AG04449 (cell line): ENCODE measurements around the gene SPSB1.

ENCODE experiments used
- CTCF ChIA-PET: fragments of 350-600 bp; formaldehyde crosslinking; extraction: SDS; loops from one replicate; lab custom pipeline; 2021; ENCODE audit warnings: antibody characterized with exemption; lab: Yijun Ruan, JAX
- POLR2A ChIA-PET: fragments of 400-600, 350-600 bp; formaldehyde crosslinking; extraction: SDS; loops from one replicate; lab custom pipeline; 2020; ENCODE audit warnings: antibody characterized with exemption, inconsistent platforms; lab: Yijun Ruan, JAX
- DNase-seq: peaks from one replicate; pipeline ENCODE4 v3.0.0-alpha.2; 2010; ENCODE audit warnings: low read depth, low spot score
- H3K4me3 ChIP-seq: 2 replicates; pipeline ENCODE4 v1.5.1; 2011; ENCODE audit warnings: low read depth, mild to moderate bottlenecking, control low read depth, low read length
- CTCF ChIP-seq: IDR thresholded peaks from one replicate; pipeline ENCODE4 v1.5.1; 2011; ENCODE audit warnings: mild to moderate bottlenecking, moderate library complexity, low read length, control low read depth, inconsistent platforms; ENCODE audit not compliant: insufficient read depth; ENCODE audit errors: missing control alignments

The SPSB1 gene

GRCh38 chr1:9273177-9273576 is 19.5 kb upstream of the SPSB1 start:
- CTCF ChIA-PET: interaction anchor here (1.4 to 10.5 kb wide), 4 partner anchors 16 to 218 kb away, joined by 3 to 184 read pairs (median 11); no protein-coding TSS in a partner anchor
- POLR2A ChIA-PET: no interaction called here
- no peak for DNase-seq
- no peak overlapping the region for H3K4me3 ChIP-seq
- no peak for TF ChIP-seq CTCF

- DNase-seq: no peak
- CTCF ChIA-PET: interaction anchor here (1.0 to 1.5 kb wide), 4 partner anchors 8 to 221 kb away, joined by 3 to 6 read pairs (median 4); no protein-coding TSS in a partner anchor
- no peak for TF ChIP-seq CTCF
- H3K4me3 ChIP-seq: no peak overlapping the region
- POLR2A ChIA-PET: interaction anchor here (0.9 to 1.1 kb wide), 2 partner anchors 96 to 216 kb away, joined by 3 read pairs; no protein-coding TSS in a partner anchor
Observed at GRCh38 chr1:9275161-9275560, 17.5 kb upstream of the SPSB1 start.

GRCh38 chr1:9275567-9276034 is 17.1 kb upstream of the SPSB1 start:
- TF ChIP-seq CTCF: no peak
- ChIA-PET POLR2A (interaction anchor here (0.9 to 1.1 kb wide), 2 partner anchors 96 to 216 kb away, joined by 3 read pairs; no protein-coding TSS in a partner anchor), CTCF (interaction anchor here (1.0 to 1.5 kb wide), 4 partner anchors 9 to 220 kb away, joined by 3 to 6 read pairs (median 4); no protein-coding TSS in a partner anchor)
- peak overlapping the region; percentile 20 for H3K4me3 ChIP-seq
- DNase-seq: no peak

GRCh38 chr1:9278116-9278515 is 14.6 kb upstream of the SPSB1 start:
- CTCF ChIA-PET: interaction anchor here (0.7 to 7.7 kb wide), 8 partner anchors 10 to 249 kb away, joined by 3 to 43 read pairs (median 5); no protein-coding TSS in a partner anchor
- no peak for DNase-seq

GRCh38 chr1:9278585-9279153 is 14.0 kb upstream of the SPSB1 start:
- H3K4me3 ChIP-seq: no peak overlapping the region
- ChIA-PET POLR2A (no interaction called here), CTCF (interaction anchor here (0.7 to 7.7 kb wide), 8 partner anchors 11 to 217 kb away, joined by 3 to 43 read pairs (median 10); no protein-coding TSS in a partner anchor)
- DNase-seq: no peak
- TF ChIP-seq CTCF: no peak

More at GRCh38 chr1:9278116-9278515, 14.6 kb upstream of the SPSB1 start:
- POLR2A ChIA-PET: no interaction called here
- no peak overlapping the region for H3K4me3 ChIP-seq
- TF ChIP-seq CTCF: no peak
